HG02973 (cell line): ENCODE data around the gene CCDC15.
A peak's percentile ranks its signal among the peaks of the same experiment; 100 is the strongest.

Experiments used
- ATAC-seq: cut with Tn5 transposase; IDR thresholded peaks from one replicate; pipeline ENCODE4 v1.9.1; 2021; ENCODE audit warnings: moderate library complexity; ENCODE audit not compliant: unreplicated experiment

The CCDC15 gene

DNA sequence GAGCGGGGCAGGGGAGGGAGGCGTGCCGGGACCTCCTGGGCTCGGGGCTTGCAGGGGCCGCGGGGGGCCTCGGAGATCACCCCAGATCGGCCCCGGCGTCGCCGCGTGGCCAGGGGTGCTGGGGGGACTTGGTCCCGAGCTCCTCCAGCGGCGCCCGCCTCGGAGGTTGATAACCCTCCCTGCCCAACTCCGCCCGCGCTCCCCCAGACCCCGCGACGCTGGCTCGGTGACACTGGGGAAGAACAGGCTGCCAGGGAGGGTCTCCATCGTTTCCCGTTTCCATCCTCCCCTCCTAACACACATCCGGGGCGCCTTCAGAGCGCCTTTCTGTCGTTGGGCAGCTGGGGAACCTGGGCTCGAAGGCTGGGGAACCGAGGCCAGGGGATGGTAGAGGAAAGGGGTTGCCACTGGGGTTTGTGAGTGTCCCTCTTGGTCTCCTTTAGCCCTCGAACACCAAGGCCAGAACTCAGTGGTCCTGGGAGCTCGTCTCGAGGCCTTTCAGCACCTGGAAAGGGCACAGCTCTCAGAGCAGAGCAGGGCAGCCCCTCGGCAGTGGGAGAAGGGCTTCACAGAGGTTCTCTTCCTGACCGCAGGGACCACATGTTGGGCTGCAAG, 109.5 kb downstream of the CCDC15 start:
- peak; percentile 18 for ATAC-seq

DNA sequence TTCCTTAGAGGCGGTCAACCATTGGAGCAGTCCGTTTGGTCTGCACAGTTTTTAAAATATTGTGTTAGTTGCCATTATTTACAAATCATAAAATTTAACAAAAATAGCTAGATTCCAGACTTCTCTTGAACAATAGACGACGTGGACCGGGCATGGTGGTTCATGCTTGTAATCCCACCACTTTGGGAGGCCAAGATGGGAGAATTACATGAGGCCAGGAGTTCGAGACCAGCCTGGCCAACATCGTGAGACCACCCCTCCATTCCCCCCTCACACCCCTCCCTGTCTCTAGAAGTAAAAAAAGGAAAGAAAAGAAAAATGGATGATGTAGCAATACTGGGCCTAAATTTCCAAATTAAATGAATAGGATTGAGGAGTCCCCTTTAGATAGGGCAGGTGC, 110.1 kb downstream of the CCDC15 start:
- no peak for ATAC-seq

DNA sequence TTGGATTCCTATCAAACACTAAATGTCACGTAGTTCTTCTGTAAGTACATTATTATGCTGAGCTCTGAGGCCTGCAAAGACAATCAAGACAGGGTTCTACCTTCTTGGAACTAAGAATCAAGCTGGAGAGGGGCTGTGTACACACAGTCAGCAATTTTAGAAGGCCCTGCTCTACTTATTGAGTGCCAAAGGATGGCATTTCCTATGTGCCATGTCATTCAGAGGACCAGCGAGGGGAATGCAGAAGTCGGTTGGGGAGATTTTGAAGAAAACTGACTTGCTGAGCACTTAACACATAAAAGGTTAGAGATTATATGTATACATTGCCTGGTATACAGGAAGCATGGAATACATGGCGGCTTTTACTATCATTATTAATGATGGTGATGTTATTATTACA, 114.4 kb downstream of the CCDC15 start:
- ATAC-seq: no peak

DNA sequence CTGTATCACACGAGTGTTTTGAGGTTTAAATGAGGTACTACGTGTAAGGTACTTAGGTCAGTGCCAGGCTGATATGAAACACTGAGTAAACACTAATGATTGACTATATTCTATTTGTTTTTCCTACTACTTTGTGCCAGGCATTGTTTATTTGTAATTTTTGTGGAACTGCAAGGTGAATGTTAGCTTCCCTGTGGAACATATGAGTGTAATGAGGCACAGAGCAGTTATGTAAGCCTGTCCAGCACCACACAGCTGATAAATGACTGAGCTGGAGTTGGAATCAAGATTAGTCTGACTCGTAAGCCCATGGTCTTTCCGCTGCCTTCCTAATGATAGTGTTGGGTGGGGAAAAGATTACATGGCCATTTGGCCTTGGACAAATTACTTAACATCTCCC, 115.0 kb downstream of the CCDC15 start:
- no peak for ATAC-seq

- ATAC-seq: no peak
Measured at GRCh38 chr11:125069796-125070195, 115.8 kb downstream of the CCDC15 start.

- ATAC-seq: peak; percentile 68
Measured at GRCh38 chr11:125070699-125071254, 116.8 kb downstream of the CCDC15 start.

DNA sequence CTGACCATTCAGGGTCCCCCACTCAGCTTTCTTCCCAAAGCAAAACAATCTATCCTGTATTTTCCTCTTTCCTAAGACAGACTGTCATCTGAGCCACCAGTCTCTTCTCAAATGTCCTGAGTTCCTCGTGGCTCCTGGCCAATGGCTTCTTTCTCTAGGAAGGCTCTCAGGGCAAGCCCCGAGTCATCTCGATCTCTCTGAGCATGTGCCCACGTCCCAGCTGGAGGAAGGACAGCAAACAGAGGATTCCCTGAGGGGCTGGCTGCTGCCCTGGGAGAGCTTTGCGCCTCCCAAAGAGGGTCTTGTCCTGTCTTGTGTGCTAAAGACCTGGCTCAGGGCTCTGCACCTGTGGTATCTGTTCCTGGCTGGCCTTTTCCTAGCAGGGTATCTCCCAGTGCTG, 117.4 kb downstream of the CCDC15 start:
- no peak for ATAC-seq

- no peak for ATAC-seq
Measured at GRCh38 chr11:125071846-125072217, 117.8 kb downstream of the CCDC15 start.

GRCh38 chr11:125072218-125072960, 118.4 kb downstream of the CCDC15 start:
- ATAC-seq: peak; percentile 84

GRCh38 chr11:125072961-125073590, 119.1 kb downstream of the CCDC15 start:
- no peak for ATAC-seq

DNA sequence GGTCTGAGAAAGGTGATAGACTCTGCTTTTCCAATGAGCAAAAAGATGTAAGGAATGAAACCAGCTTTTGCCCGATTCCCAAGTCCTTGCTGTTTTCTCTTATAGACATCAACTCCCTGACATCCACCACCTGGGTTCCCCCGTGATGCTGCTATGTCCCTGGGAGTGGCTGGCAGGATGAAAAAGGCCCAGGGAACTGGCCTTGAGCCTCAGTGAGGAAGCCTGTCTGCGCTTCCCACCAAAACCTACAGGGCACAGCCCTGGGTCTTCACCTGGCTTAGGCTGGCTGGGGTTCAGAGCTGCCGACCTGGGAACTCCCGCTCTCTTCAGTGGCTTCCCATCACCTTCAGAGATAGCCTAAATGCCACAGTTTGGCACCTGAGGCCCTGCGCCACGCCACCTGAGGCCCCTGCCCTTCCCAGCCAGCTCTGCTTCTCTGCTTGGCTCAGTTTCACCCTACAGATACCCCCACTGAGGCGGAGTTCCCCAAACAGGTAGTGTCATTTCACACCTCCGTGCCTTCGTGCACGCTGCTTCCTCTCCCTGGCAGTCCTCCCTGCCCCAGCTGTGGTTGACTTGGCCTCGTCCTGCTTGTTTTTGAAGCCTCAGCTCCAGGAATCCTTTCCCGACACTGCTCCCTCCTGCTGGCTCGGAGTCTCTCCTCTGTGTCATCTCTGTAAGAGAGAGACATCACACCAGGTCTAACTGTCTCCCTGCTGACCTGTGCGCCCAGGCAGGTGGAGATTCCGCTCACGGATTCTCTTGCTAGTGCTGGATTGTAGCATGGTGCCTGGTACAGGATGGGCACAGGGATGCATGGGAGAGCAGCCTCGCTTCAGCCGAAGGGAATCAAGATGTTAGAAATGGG, 119.8 kb downstream of the CCDC15 start:
- no peak for ATAC-seq

DNA sequence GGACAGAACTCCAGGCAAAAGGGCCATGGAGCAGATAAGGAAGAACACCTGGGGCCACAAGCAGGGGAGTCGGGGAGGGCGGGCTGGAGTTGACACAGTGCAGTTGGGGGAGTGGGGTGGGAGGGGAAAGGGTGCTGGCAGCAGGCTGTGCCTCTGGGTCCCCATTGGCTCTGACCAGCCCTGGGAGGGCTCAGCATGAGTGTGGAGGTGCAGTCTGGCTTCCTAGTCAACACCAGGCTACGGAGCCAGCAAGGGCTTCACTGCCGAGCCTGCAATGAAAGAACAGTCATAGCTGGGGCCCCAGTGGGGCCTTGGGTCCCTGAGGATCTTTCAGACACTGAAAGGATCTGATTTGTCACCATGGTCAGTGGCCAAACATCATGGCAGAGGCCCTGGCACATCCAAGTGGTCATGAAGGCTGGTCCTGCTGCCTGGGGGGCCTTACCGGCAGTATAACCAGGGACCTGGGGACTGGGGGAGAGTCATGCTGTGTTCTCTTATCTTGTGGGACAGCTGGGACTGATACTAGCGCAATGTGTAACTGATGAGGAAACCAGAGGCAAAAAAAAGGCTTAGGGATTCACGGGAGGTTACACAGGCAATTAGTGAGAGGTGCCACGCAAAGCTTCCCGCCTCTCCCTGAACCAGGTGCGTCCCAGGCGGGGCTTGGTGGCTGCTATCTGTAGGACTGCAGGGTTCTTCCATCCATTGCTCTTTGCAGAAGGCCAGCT, 120.7 kb downstream of the CCDC15 start:
- no peak for ATAC-seq

DNA sequence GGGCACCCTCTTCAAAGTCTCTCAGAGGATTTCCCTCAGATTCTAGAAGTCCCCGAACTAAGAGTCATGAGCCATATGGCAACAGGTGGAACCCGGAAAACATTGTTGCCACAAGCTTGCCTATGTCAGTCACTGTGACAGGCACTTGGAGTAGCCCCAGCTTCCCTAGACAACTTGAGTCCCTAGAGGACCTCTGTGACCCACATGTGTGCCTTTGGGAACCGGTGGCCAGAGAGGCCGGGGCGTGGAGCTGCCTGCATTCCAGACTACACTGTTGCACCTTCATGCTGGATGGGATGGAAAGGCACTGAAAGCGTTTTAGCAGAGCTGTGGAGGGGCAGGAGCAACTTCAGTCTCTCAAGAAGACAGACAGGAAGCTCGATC, 121.2 kb downstream of the CCDC15 start:
- ATAC-seq: no peak

GRCh38 chr11:125075900-125076317, 121.9 kb downstream of the CCDC15 start:
- ATAC-seq: no peak

GRCh38 chr11:125076378-125076945, 122.5 kb downstream of the CCDC15 start:
- no peak for ATAC-seq

- ATAC-seq: no peak
Measured at GRCh38 chr11:125078016-125078415, 124.0 kb downstream of the CCDC15 start.

- no peak for ATAC-seq
Measured at GRCh38 chr11:125078516-125079140, 124.6 kb downstream of the CCDC15 start.

- ATAC-seq: no peak
Measured at GRCh38 chr11:125079151-125079877, 125.3 kb downstream of the CCDC15 start.
